Endothelial cell of umbilical vein (primary cell): ENCODE data around the gene KRTAP20-1. TPM values are rescaled to one million over a fixed set of nuclear protein-coding genes. Genes with fewer than 3 reads are reported as not detected.

ENCODE experiments used
- BruUV-seq: library from RNA; stranded (reverse); fragments of 400-500 nt; replicated peaks from 2 replicates; lab custom pipeline; 2021; lab: Mats Ljungman, UMichigan
- CTCF ChIA-PET: fragments of 300-600, 350-600 bp; sonication (Branson Sonifier 250); formaldehyde crosslinking; loops from one replicate; lab custom pipeline; 2021; ENCODE audit warnings: antibody characterized with exemption, inconsistent platforms; lab: Charles Lee
- POLR2A ChIA-PET: fragments of 300-600, 350-600 bp; sonication (Branson Sonifier 250); formaldehyde crosslinking; loops from one replicate; lab custom pipeline; 2021; ENCODE audit warnings: antibody characterized with exemption, inconsistent platforms; lab: Charles Lee
- DNase-seq: peaks from one replicate; pipeline ENCODE4 v3.0.0-alpha.2; 2011; ENCODE audit warnings: low read depth, low spot score
- FAIRE-seq: peaks from 2 replicates; lab custom pipeline; 2011; peaks lifted over from hg19 to GRCh38; lab: Jason Lieb, UNC
- H2AFZ ChIP-seq: 2 replicates; pipeline ENCODE4 v1.6.0; 2012; ENCODE audit warnings: low read depth, low read length, control low read depth, inconsistent platforms
- H3K27ac ChIP-seq: 2 replicates; pipeline ENCODE4 v1.5.1; 2011; ENCODE audit warnings: low read depth, mild to moderate bottlenecking, control low read depth, low read length, moderate library complexity; ENCODE audit not compliant: insufficient read depth
- H3K27me3 ChIP-seq, 2 experiments: 2 replicates each; pipeline versions ENCODE4 v1.6.0 to v1.6.1; 2011; ENCODE audit warnings: low read length in 2 of 2, mixed read lengths in 1 of 2; ENCODE audit not compliant: control insufficient read depth in 2 of 2, insufficient read depth in 2 of 2
- H3K36me3 ChIP-seq, 2 experiments: 2 replicates in 1 of 2; 3 replicates in 1 of 2; pipeline ENCODE4 v1.5.1; 2011; ENCODE audit warnings: low read length in 2 of 2, mild to moderate bottlenecking in 1 of 2, moderate library complexity in 1 of 2; ENCODE audit not compliant: control insufficient read depth in 2 of 2, insufficient read depth in 2 of 2; ENCODE audit errors: extremely low read depth in 1 of 2
- H3K4me1 ChIP-seq: 3 replicates; pipeline ENCODE4 v1.5.1; 2011; ENCODE audit warnings: mild to moderate bottlenecking, low read length; ENCODE audit not compliant: control insufficient read depth, insufficient read depth; ENCODE audit errors: extremely low read depth
- H3K4me2 ChIP-seq: 2 replicates; pipeline ENCODE4 v1.6.1; 2011; ENCODE audit warnings: low read length, control low read depth, mixed read lengths; ENCODE audit not compliant: insufficient read depth
- H3K4me3 ChIP-seq, 3 experiments: fragments of 200-600 bp in 1 of 3; sonication (generic), shearing (Covaris generic) in 1 of 3; replicated peaks in 1 of 3; 2 replicates each; pipeline ENCODE4 v1.5.1; 2011 to 2016; ENCODE audit warnings: control low read depth in 3 of 3, low read length in 3 of 3, mild to moderate bottlenecking in 2 of 3, inconsistent platforms in 1 of 3, low read depth in 1 of 3, moderate library complexity in 1 of 3; ENCODE audit not compliant: insufficient read depth in 1 of 3
- H3K79me2 ChIP-seq: 2 replicates; pipeline ENCODE4 v1.6.0; 2012; ENCODE audit warnings: low read length, inconsistent platforms; ENCODE audit not compliant: control insufficient read depth, insufficient read depth
- H3K9ac ChIP-seq: replicated peaks from 2 replicates; pipeline ENCODE3; 2011; ENCODE audit warnings: low read length, control low read depth; ENCODE audit not compliant: insufficient read depth; ENCODE audit errors: extremely low read depth
- H3K9me1 ChIP-seq: replicated peaks from 3 replicates; pipeline ENCODE4 v1.6.0; 2011; ENCODE audit warnings: mild to moderate bottlenecking, low read length; ENCODE audit not compliant: control insufficient read depth, insufficient read depth; ENCODE audit errors: extremely low read depth
- H3K9me3 ChIP-seq: replicated peaks from 2 replicates; pipeline ENCODE4 v1.5.1; 2012; ENCODE audit warnings: low read length, inconsistent platforms; ENCODE audit not compliant: control insufficient read depth, insufficient read depth
- H4K20me1 ChIP-seq: replicated peaks from 2 replicates; pipeline ENCODE3; 2011; ENCODE audit warnings: mild to moderate bottlenecking, low read length; ENCODE audit not compliant: control insufficient read depth, insufficient read depth; ENCODE audit errors: extremely low read depth
- EZH2 ChIP-seq: IDR thresholded peaks from 2 replicates; pipeline ENCODE4 v1.6.1; 2012; ENCODE audit warnings: borderline replicate concordance, low read depth, mild to moderate bottlenecking, moderate library complexity, low read length, inconsistent platforms; ENCODE audit not compliant: severe bottlenecking
- FOS ChIP-seq: IDR thresholded peaks from 2 replicates; pipeline ENCODE4 v1.6.1; 2011; ENCODE audit warnings: mild to moderate bottlenecking, low read length, moderate library complexity, borderline replicate concordance; ENCODE audit not compliant: insufficient read depth
- GATA2 ChIP-seq: IDR thresholded peaks from 2 replicates; pipeline ENCODE4 v1.7.0; 2011; ENCODE audit warnings: low read depth, mild to moderate bottlenecking, moderate library complexity, mixed read lengths, low read length; ENCODE audit not compliant: insufficient read length, insufficient read depth
- JUN ChIP-seq: IDR thresholded peaks from 2 replicates; pipeline ENCODE4 v1.6.1; 2011; ENCODE audit warnings: borderline replicate concordance, low read depth; ENCODE audit not compliant: insufficient read length, insufficient read depth
- MYC ChIP-seq: IDR thresholded peaks from one replicate; pipeline ENCODE4 v1.6.1; 2011; ENCODE audit warnings: mild to moderate bottlenecking, low read depth, low read length
- POLR2A ChIP-seq: IDR thresholded peaks from 2 replicates; pipeline ENCODE4 v1.6.1; 2012; ENCODE audit warnings: low read depth, mild to moderate bottlenecking, control low read depth, low read length
- POLR2AphosphoS5 ChIP-seq: IDR thresholded peaks from 2 replicates; pipeline ENCODE4 v1.6.1; 2012; ENCODE audit warnings: low read depth, mild to moderate bottlenecking, control low read depth, low read length, moderate library complexity; ENCODE audit not compliant: insufficient read depth
- dilution Hi-C: fragments of 300-500 bp; cut with MboI; formaldehyde crosslinking; loops from one replicate; pipeline ENCODE4 v1.15.0; 2019; ENCODE audit warnings: low sequenced_read_pairs; ENCODE audit not compliant: extremely low pct_ligation_motif_present
- intact Hi-C: fragments of 100-400 bp; cut with micrococcal nuclease; formaldehyde crosslinking; loops from one replicate; pipeline ENCODE4 v1.10.0; 2022
- polyA plus RNA-seq, 4 experiments: library from polyadenylated mRNA; depleted of rRNA in 3 of 4; stranded (reverse) in 3 of 4; unstranded in 1 of 4; fragments of >200 nt; gene quantifications; 2 replicates each; pipeline versions ENCODE4 v1.2.1 to v1.2.3, GENCODE V29; 2011 to 2012; ENCODE audit warnings: missing spikeins in 1 of 4
- total RNA-seq: library from RNA; stranded (reverse); gene quantifications from 2 replicates; pipeline ENCODE4 v1.2.3, GENCODE V29; 2021
- TF ChIP-seq, protein P1 (sequence below), 2 donors: IDR thresholded peaks; 1 replicate in 1 of 2; 2 replicates in 1 of 2; pipeline ENCODE4 v1.5.1; 2011; ENCODE audit warnings: low read length in 2 of 2, mild to moderate bottlenecking in 2 of 2, moderate library complexity in 2 of 2, control low read depth in 1 of 2, inconsistent platforms in 1 of 2, low read depth in 1 of 2; ENCODE audit not compliant: insufficient read depth in 1 of 2; ENCODE audit errors: extremely low read depth in 1 of 2
- TF ChIP-seq, protein P2 (sequence below): IDR thresholded peaks from 2 replicates; pipeline ENCODE4 v1.6.1; 2011; ENCODE audit not compliant: insufficient read depth, insufficient read length

KRTAP20-1 gene
- total and polyA plus RNA-seq, 2 donors (not counting 3 experiments of a cell fraction or from before 2014, with no cell fraction given) = not detected

DNA sequence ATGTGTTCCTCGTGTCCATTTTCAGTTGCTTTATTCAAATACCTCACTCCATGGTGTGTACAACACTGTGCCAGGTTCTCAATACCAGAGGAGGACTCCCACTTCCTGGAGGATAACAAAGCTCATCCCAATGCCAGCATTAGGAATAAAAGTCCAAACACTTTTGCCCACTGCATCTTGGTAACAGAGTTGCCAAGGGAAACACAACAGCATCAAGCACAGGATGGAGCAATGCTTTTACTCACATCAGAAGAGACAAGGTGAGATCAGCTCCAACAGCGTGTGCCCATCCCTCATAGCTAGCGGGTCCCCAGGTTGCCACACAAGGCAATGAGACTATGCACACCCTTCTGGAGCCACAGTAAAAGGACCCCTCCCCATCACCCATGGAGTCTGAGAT lies 7.1 kb downstream of the KRTAP20-1 start:
- no peak overlapping the region for H3K27ac ChIP-seq
- no peak for TF ChIP-seq JUN
- TF ChIP-seq POLR2AphosphoS5 = no peak
- TF ChIP-seq, protein P1, sequence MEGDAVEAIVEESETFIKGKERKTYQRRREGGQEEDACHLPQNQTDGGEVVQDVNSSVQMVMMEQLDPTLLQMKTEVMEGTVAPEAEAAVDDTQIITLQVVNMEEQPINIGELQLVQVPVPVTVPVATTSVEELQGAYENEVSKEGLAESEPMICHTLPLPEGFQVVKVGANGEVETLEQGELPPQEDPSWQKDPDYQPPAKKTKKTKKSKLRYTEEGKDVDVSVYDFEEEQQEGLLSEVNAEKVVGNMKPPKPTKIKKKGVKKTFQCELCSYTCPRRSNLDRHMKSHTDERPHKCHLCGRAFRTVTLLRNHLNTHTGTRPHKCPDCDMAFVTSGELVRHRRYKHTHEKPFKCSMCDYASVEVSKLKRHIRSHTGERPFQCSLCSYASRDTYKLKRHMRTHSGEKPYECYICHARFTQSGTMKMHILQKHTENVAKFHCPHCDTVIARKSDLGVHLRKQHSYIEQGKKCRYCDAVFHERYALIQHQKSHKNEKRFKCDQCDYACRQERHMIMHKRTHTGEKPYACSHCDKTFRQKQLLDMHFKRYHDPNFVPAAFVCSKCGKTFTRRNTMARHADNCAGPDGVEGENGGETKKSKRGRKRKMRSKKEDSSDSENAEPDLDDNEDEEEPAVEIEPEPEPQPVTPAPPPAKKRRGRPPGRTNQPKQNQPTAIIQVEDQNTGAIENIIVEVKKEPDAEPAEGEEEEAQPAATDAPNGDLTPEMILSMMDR (IDR thresholded peaks at IDR 0.05; ENCODE audit: extremely low read depth in 1 of 2, insufficient read depth in 1 of 2, low read depth in 1 of 2, low read length in 2 of 2) = no peak
- TF ChIP-seq POLR2A = no peak
- no peak for TF ChIP-seq GATA2
- H2AFZ ChIP-seq = no peak overlapping the region
- H3K9me3 ChIP-seq = peaks cover 8% of the 10 kb centered on the region
- BruUV-seq = no TSS peak
- no peak overlapping the region for H3K9ac ChIP-seq
- ChIA-PET POLR2A (no interaction called here), CTCF (no interaction called here)
- no peak overlapping the region for H3K4me2 ChIP-seq
- no peaks in the 10 kb centered on the region for H3K4me1 ChIP-seq
- dilution Hi-C loops = no loop called here
- DNase-seq = no peak
- H3K4me3 ChIP-seq = no peak overlapping the region
- H4K20me1 ChIP-seq = no peaks in the 10 kb centered on the region
- H3K9me1 ChIP-seq = no peaks in the 10 kb centered on the region
- FAIRE-seq = no peak
- no peaks in the 10 kb centered on the region for H3K79me2 ChIP-seq
- intact Hi-C loops = no loop called here
- H3K36me3 ChIP-seq = no peaks in the 10 kb centered on the region
- no peaks in the 10 kb centered on the region for H3K27me3 ChIP-seq

DNA sequence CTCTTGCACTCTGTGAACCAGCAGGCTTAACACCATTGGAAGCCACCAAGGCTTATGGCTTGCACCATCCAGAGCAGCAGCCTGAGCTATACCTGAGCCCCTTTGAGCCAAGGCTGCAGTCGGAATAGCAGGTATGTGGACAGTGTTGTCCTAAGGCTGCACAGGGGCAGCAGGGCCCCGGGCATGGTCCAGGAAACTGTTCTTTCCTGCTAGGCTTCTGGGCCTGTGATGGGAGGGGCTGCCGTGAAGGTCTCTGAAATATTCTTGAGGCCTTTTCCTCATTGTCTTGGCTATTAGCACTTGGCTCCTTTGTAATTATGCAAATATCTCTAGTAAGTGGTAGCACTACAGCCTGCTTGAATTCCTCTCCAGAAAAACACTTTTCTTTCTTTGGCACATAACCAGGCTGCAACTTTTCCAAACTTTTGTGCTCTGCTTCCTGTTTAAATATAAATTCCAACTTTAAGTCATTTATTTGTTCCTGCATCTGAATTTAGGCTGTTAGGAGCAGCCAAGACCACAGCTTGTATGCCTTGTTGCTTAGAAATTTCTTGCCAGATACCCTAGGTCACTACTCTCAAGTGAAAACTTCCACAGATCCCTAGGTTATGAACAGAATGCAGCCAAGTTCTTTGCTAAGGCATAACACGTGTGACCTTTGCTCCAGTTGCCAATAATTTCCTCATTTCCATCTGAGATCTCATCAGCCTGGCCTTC lies 9.4 kb downstream of the KRTAP20-1 start:
- no peak for FAIRE-seq
- no TSS peak for BruUV-seq
- Histone ChIP-seq H3K4me1 (no peaks in the 10 kb centered on the region), H3K9me3 (peaks cover 6% of the 10 kb centered on the region), H3K27me3 (no peaks in the 10 kb centered on the region), H3K4me3 (no peak overlapping the region), H3K27ac (no peak overlapping the region), H3K79me2 (no peaks in the 10 kb centered on the region), H3K4me2 (no peak overlapping the region), H3K9ac (no peak overlapping the region), H3K9me1 (no peaks in the 10 kb centered on the region), H4K20me1 (no peaks in the 10 kb centered on the region), H3K36me3 (no peaks in the 10 kb centered on the region), H2AFZ (no peak overlapping the region)
- intact Hi-C loops (no loop called here), dilution Hi-C loops (no loop called here)
- ChIA-PET CTCF (no interaction called here), POLR2A (no interaction called here)
- DNase-seq = no peak
- TF ChIP-seq, protein P1 (IDR thresholded peaks at IDR 0.05; ENCODE audit: extremely low read depth in 1 of 2, insufficient read depth in 1 of 2, low read depth in 1 of 2, low read length in 2 of 2) = no peak
- TF ChIP-seq JUN (no peak), EZH2 (no peak), MYC (no peak), GATA2 (no peak), FOS (no peak), POLR2A (no peak), POLR2AphosphoS5 (no peak)
- TF ChIP-seq, protein P2, sequence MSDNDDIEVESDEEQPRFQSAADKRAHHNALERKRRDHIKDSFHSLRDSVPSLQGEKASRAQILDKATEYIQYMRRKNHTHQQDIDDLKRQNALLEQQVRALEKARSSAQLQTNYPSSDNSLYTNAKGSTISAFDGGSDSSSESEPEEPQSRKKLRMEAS = no peak
